SK-N-SH treated with all-trans-retinoic acid at 6 μM for 48 hours (cell line): ENCODE results near the gene SLC12A5.

Experiments
- ATAC-seq: fragments of 200-7000 bp; cut with Tn5 transposase; 3 replicates; pipeline ENCODE4 v1.9.1; 2020; ENCODE audit warnings: mild to moderate bottlenecking, moderate library complexity
- ARNTL ChIP-seq: fragments of 450-650 bp; formaldehyde crosslinking; IDR thresholded peaks from 2 replicates; pipeline ENCODE4 v1.5.0; 2020; ENCODE audit warnings: low read depth, mild to moderate bottlenecking, moderate library complexity, borderline replicate concordance
- BACH2 ChIP-seq: fragments of 250-450 bp; sonication (Bioruptor Pico); IDR thresholded peaks from 2 replicates; pipeline ENCODE4 v1.9.0; 2021; ENCODE audit warnings: mild to moderate bottlenecking, borderline replicate concordance
- CREB5 ChIP-seq: fragments of 250-450 bp; sonication (Bioruptor Pico); IDR thresholded peaks from 2 replicates; pipeline ENCODE4 v1.5.1; 2020; ENCODE audit warnings: low read depth, mild to moderate bottlenecking, moderate library complexity
- CSDC2 ChIP-seq: fragments of 250-450 bp; sonication (Bioruptor Pico); IDR thresholded peaks from 2 replicates; pipeline ENCODE4 v1.5.0; 2020; ENCODE audit warnings: mild to moderate bottlenecking, moderate library complexity
- CSRNP3 ChIP-seq: fragments of 250-450 bp; sonication (Bioruptor Pico); IDR thresholded peaks from 2 replicates; pipeline ENCODE4 v1.5.1; 2021; ENCODE audit warnings: mild to moderate bottlenecking, moderate library complexity
- ESRRG ChIP-seq: fragments of 250-450 bp; sonication (Bioruptor Pico); IDR thresholded peaks from 2 replicates; pipeline ENCODE4 v1.6.1; 2021; ENCODE audit warnings: mild to moderate bottlenecking
- GLIS3 ChIP-seq: fragments of 250-450 bp; sonication (Bioruptor Pico); IDR thresholded peaks from 2 replicates; pipeline ENCODE4 v1.5.0; 2020; ENCODE audit warnings: mild to moderate bottlenecking, moderate library complexity
- ISL1 ChIP-seq: fragments of 250-450 bp; sonication (Bioruptor Pico); IDR thresholded peaks from 2 replicates; pipeline ENCODE4 v2.1.2; 2022; ENCODE audit warnings: mild to moderate bottlenecking, moderate library complexity
- OSR1 ChIP-seq: fragments of 250-450 bp; sonication (Bioruptor Pico); IDR thresholded peaks from 2 replicates; pipeline ENCODE4 v1.8.0; 2022; ENCODE audit warnings: moderate library complexity, mild to moderate bottlenecking, inconsistent platforms
- PATZ1 ChIP-seq: fragments of 250-450 bp; sonication (Bioruptor Pico); IDR thresholded peaks from 2 replicates; pipeline ENCODE4 v1.8.0; 2020; ENCODE audit warnings: mild to moderate bottlenecking, moderate library complexity, borderline replicate concordance
- POU6F1 ChIP-seq: fragments of 250-450 bp; sonication (Bioruptor Pico); IDR thresholded peaks from 2 replicates; pipeline ENCODE4 v1.8.0; 2021; ENCODE audit warnings: low read depth, mild to moderate bottlenecking, moderate library complexity, borderline replicate concordance
- PPARA ChIP-seq: fragments of 250-450 bp; sonication (Bioruptor Pico); IDR thresholded peaks from 2 replicates; pipeline ENCODE4 v1.5.0; 2020; ENCODE audit warnings: mild to moderate bottlenecking, borderline replicate concordance
- RARB ChIP-seq: fragments of 250-450 bp; sonication (Bioruptor Pico); IDR thresholded peaks from 2 replicates; pipeline ENCODE4 v1.8.0; 2021; ENCODE audit warnings: mild to moderate bottlenecking, moderate library complexity
- SNAI2 ChIP-seq: fragments of 250-450 bp; sonication (Bioruptor Pico); IDR thresholded peaks from 2 replicates; pipeline ENCODE4 v1.5.0; 2020; ENCODE audit warnings: mild to moderate bottlenecking, moderate library complexity
- TCF4 ChIP-seq: fragments of 250-450 bp; sonication (Bioruptor Pico); IDR thresholded peaks from 2 replicates; pipeline ENCODE4 v1.8.0; 2021; ENCODE audit warnings: mild to moderate bottlenecking, moderate library complexity, borderline replicate concordance
- TSHZ2 ChIP-seq: fragments of 250-450 bp; sonication (Bioruptor Pico); IDR thresholded peaks from 2 replicates; pipeline ENCODE4 v1.5.0; 2020; ENCODE audit warnings: mild to moderate bottlenecking, moderate library complexity
- ZC3H10 ChIP-seq: fragments of 250-450 bp; sonication (Bioruptor Pico); IDR thresholded peaks from 2 replicates; pipeline ENCODE4 v1.5.1; 2021; ENCODE audit warnings: mild to moderate bottlenecking, moderate library complexity
- ZFP3 ChIP-seq: fragments of 250-450 bp; sonication (Bioruptor Pico); IDR thresholded peaks from 2 replicates; pipeline ENCODE4 v1.5.0; 2020; ENCODE audit warnings: mild to moderate bottlenecking, moderate library complexity
- ZFP30 ChIP-seq: fragments of 450-650 bp; formaldehyde crosslinking; IDR thresholded peaks from 2 replicates; pipeline ENCODE4 v1.5.0; 2022; ENCODE audit warnings: mild to moderate bottlenecking, moderate library complexity
- ZNF565 ChIP-seq: fragments of 450-650 bp; formaldehyde crosslinking; conservative IDR thresholded peaks from 2 replicates; pipeline ENCODE4 v1.5.0; 2020; ENCODE audit warnings: low read depth, mild to moderate bottlenecking, moderate library complexity
- ZNF70 ChIP-seq: fragments of 450-650 bp; formaldehyde crosslinking; IDR thresholded peaks from 2 replicates; pipeline ENCODE4 v1.5.0; 2020; ENCODE audit warnings: mild to moderate bottlenecking, moderate library complexity
- ZNF8 ChIP-seq: fragments of 450-650 bp; formaldehyde crosslinking; IDR thresholded peaks from 2 replicates; pipeline ENCODE4 v1.5.0; 2020; ENCODE audit warnings: mild to moderate bottlenecking, moderate library complexity

SLC12A5 gene

GRCh38 chr20:46049815-46050214, 20.8 kb downstream of the SLC12A5 start:
- ATAC-seq = no peak

GRCh38 chr20:46050444-46050843, 21.4 kb downstream of the SLC12A5 start:
- ATAC-seq = no peak
- TF ChIP-seq OSR1 = no peak
- TF ChIP-seq ISL1 (CRISPR knock-in tag) = no peak

More at GRCh38 chr20:46049815-46050214, 20.8 kb downstream of the SLC12A5 start:
- TF ChIP-seq TCF4 (CRISPR knock-in tag) (no peak), ESRRG (no peak), ZNF565 (no peak), BACH2 (no peak), ZNF8 (CRISPR knock-in tag) (no peak), ZNF70 (CRISPR knock-in tag) (no peak), PPARA (no peak), TSHZ2 (CRISPR knock-in tag) (no peak)

GRCh38 chr20:46050885-46051284, 21.9 kb downstream of the SLC12A5 start:
- TF ChIP-seq ESRRG (no peak), ISL1 (CRISPR knock-in tag) (no peak), CSDC2 (CRISPR knock-in tag) (no peak), CREB5 (CRISPR knock-in tag) (no peak), PPARA (no peak), ARNTL (CRISPR knock-in tag) (no peak), CSRNP3 (no peak), ZFP3 (CRISPR knock-in tag) (no peak), ZC3H10 (CRISPR knock-in tag) (no peak)
- no peak for ATAC-seq

- ATAC-seq = peak; percentile 93
- TF ChIP-seq PATZ1 = no peak
- TF ChIP-seq ZFP30 (CRISPR knock-in tag) = no peak
- TF ChIP-seq ARNTL (CRISPR knock-in tag) = no peak
- TF ChIP-seq ESRRG = no peak
- no peak for TF ChIP-seq CSRNP3
- no peak for TF ChIP-seq ISL1 (CRISPR knock-in tag)
- no peak for TF ChIP-seq POU6F1 (CRISPR knock-in tag)
- no peak for TF ChIP-seq GLIS3
- TF ChIP-seq ZNF8 (CRISPR knock-in tag) = no peak
- no peak for TF ChIP-seq SNAI2 (CRISPR knock-in tag)
- no peak for TF ChIP-seq RARB (CRISPR knock-in tag)
- no peak for TF ChIP-seq ZC3H10 (CRISPR knock-in tag)
- TF ChIP-seq OSR1 = no peak
- no peak for TF ChIP-seq ZNF565
Observed at GRCh38 chr20:46051556-46052308, 22.7 kb downstream of the SLC12A5 start.
